Astrocyte of the spinal cord (primary cell): Measurements from ENCODE around the gene SCG3.

Source experiments
- DNase-seq: peaks from one replicate; pipeline ENCODE4 v3.0.0; 2011; ENCODE audit warnings: low read depth, low spot score
- H3K4me3 ChIP-seq: 2 replicates; pipeline ENCODE4 v1.5.1; 2011; ENCODE audit warnings: low read depth, mild to moderate bottlenecking, low read length, moderate library complexity
- CTCF ChIP-seq: IDR thresholded peaks from 2 replicates; pipeline ENCODE4 v1.5.1; 2012; ENCODE audit warnings: low read depth, mild to moderate bottlenecking, low read length, inconsistent platforms
- in situ Hi-C: cut with HindIII; loops from 2 replicates; pipeline ENCODE4 v1.10.0; 2017; ENCODE audit warnings: low sequenced_read_pairs

SCG3 gene

GRCh38 chr15:51766341-51766740 is 85.0 kb downstream of the SCG3 start:
- in situ Hi-C loops, result no loop called here
- no peak for TF ChIP-seq CTCF
- no peak for DNase-seq
- H3K4me3 ChIP-seq, result no peak overlapping the region

DNA sequence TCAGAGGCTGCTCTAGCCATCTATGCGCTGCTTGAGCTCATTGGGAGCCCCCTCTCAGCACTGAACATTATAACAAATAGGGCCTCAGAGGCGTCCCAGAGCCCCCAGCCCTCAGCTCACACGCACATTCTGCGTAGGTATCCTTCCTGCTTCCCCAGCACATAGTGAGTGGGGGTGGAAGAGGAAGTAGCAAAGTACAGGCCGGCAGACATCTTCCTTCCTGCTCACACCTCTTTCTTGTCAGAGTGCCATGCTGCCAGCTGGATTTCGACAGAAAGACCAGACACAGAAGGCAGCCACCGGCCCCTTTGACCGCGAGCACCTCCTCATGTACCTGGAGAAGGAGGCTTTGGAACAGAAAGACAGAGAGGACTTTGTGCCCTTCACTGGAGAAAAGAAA is 86.7 kb downstream of the SCG3 start:
- in situ Hi-C loops, result no loop called here
- no peak for TF ChIP-seq CTCF
- no peak for DNase-seq
- no peak overlapping the region for H3K4me3 ChIP-seq
